HEK293T (cell line): ENCODE data around the gene GALK1.
A peak's percentile ranks its signal among the peaks of the same experiment; 100 is the strongest.

ENCODE experiments used
- CTCF ChIA-PET: fragments of 350-600 bp; formaldehyde crosslinking; extraction: SDS; loops from one replicate; lab custom pipeline; 2021; ENCODE audit warnings: antibody characterized with exemption, inconsistent platforms; lab: Yijun Ruan, JAX
- POLR2A ChIA-PET: fragments of 350-600 bp; formaldehyde crosslinking; extraction: SDS; loops from one replicate; lab custom pipeline; 2020; ENCODE audit warnings: antibody characterized with exemption, inconsistent platforms; lab: Yijun Ruan, JAX
- DNase-seq: peaks from one replicate; pipeline ENCODE4 v3.0.0; 2012; ENCODE audit warnings: mixed read lengths; ENCODE audit errors: extremely low spot score
- ARNT ChIP-seq: fragments of 450-650 bp; IDR thresholded peaks from 2 replicates; pipeline ENCODE4 v1.6.1; 2017; ENCODE audit warnings: mild to moderate bottlenecking
- BHLHE40 ChIP-seq: fragments of 450-650 bp; IDR thresholded peaks from 2 replicates; pipeline ENCODE4 v1.6.1; 2016; ENCODE audit warnings: mild to moderate bottlenecking, moderate library complexity, borderline replicate concordance
- CTBP1 ChIP-seq: fragments of 450-650 bp; IDR thresholded peaks from 2 replicates; pipeline ENCODE4 v1.6.1; 2016; ENCODE audit warnings: borderline replicate concordance
- ELF4 ChIP-seq: fragments of 450-650 bp; IDR thresholded peaks from 2 replicates; pipeline ENCODE4 v1.6.1; 2017; ENCODE audit warnings: antibody characterized with exemption
- FOXA1 ChIP-seq: fragments of 450-650 bp; IDR thresholded peaks from 2 replicates; pipeline ENCODE4 v1.6.1; 2016; ENCODE audit warnings: mild to moderate bottlenecking
- FOXK2 ChIP-seq: fragments of 450-650 bp; IDR thresholded peaks from 2 replicates; pipeline ENCODE4 v1.6.1; 2016; ENCODE audit warnings: mild to moderate bottlenecking
- FOXM1 ChIP-seq: fragments of 450-650 bp; IDR thresholded peaks from 2 replicates; pipeline ENCODE4 v1.6.1; 2017; ENCODE audit warnings: mild to moderate bottlenecking, borderline replicate concordance
- HDGF ChIP-seq: fragments of 450-650 bp; IDR thresholded peaks from 2 replicates; pipeline ENCODE4 v1.6.1; 2017; ENCODE audit warnings: antibody characterized with exemption, borderline replicate concordance
- L3MBTL2 ChIP-seq: fragments of 450-650 bp; conservative IDR thresholded peaks from 2 replicates; pipeline ENCODE4 v1.6.1; 2016; ENCODE audit warnings: mild to moderate bottlenecking
- LEF1 ChIP-seq: fragments of 450-650 bp; IDR thresholded peaks from 2 replicates; pipeline ENCODE4 v1.6.1; 2017; ENCODE audit warnings: mild to moderate bottlenecking, borderline replicate concordance
- NFRKB ChIP-seq: fragments of 450-650 bp; IDR thresholded peaks from 2 replicates; pipeline ENCODE4 v1.6.1; 2016; ENCODE audit warnings: mild to moderate bottlenecking, moderate library complexity
- SP1 ChIP-seq: fragments of 450-650 bp; IDR thresholded peaks from 2 replicates; pipeline ENCODE4 v1.6.1; 2017
- SUZ12 ChIP-seq: fragments of 450-650 bp; IDR thresholded peaks from 2 replicates; pipeline ENCODE4 v1.6.1; 2016; ENCODE audit warnings: mild to moderate bottlenecking
- TARDBP ChIP-seq: fragments of 450-650 bp; IDR thresholded peaks from 2 replicates; pipeline ENCODE4 v1.6.1; 2016
- ZNF384 ChIP-seq: fragments of 450-650 bp; IDR thresholded peaks from 2 replicates; pipeline ENCODE4 v1.6.1; 2016
- TF ChIP-seq, protein P1 (sequence below): fragments of 450-650 bp; IDR thresholded peaks from 2 replicates; pipeline ENCODE4 v1.6.1; 2016

GALK1 gene

DNA sequence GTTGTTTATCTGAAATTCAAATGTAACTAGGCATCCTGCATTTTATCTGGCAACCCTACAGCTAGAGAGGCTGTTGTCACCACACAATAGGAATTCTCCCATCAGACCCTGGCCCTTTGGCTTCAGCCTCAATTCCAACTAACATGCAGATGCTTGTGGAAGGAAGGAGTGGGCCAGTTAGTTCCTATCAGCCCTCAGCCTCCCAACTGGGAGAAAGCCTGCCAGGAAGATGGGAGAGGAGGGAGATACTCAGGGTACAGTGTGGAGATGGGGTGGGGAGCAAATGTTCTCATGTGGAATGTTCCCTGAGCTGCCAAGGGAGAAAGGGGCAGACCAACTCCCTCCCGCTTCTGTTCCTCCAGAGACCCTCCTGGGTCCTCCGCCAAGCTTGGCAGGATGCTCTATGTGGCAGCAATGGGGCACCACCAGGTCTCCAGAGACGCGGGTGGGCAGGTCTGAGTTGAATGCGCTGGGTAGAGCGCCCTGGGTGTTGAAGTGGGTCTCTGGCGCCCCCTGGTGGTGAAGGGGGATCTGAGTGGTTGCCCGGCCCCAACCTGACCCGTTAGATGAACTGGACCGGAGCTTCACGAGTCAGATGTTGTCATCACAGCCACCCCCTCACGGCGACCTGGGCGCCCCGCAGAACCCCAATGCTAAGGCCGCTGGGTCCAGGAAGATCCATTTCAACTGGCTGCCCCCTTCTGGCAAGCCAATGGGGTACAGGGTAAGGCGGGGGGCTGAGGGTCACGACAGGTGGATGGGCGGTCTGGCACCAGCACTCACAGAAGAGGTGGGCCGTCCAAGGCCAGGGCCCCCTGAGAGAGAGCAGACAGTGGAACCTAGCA is 15.2 kb downstream of the GALK1 start:
- CTCF ChIA-PET: interaction anchor here (0.6 to 5.6 kb wide), 32 partner anchors 10 to 876 kb away, joined by 3 to 93 read pairs (median 4); partner anchors contain the start of genes GALK1, RECQL5, SAP30BP and SMIM5
- TF ChIP-seq NFRKB: no peak
- POLR2A ChIA-PET: interaction anchor here (0.8 to 2.1 kb wide), 6 partner anchors 27 to 117 kb away, joined by 3 to 8 read pairs (median 3); partner anchors contain the start of genes RECQL5, SAP30BP, SMIM5 and UNK
- peak; percentile 85 for DNase-seq

DNA sequence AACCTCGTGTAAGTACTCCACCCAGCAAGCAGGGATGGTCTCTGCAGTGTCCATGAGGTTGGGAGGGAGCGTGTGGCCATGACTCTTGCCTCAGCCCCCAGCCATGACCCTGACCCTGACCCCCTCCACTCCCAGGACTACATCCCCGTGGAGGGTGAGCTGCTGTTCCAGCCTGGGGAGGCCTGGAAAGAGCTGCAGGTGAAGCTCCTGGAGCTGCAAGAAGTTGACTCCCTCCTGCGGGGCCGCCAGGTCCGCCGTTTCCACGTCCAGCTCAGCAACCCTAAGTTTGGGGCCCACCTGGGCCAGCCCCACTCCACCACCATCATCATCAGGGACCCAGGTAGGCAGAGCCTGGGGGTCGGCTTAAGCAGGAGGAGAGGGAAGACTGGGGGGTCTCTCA is 16.3 kb downstream of the GALK1 start:
- POLR2A ChIA-PET: interaction anchor here (2.0 kb wide), 1 partner anchor 116 kb away, joined by 8 read pairs; the partner anchor contains the start of gene SMIM5
- DNase-seq: no peak
- TF ChIP-seq BHLHE40: no peak
- no peak for TF ChIP-seq LEF1
- no peak for TF ChIP-seq HDGF
- TF ChIP-seq SP1: no peak
- no peak for TF ChIP-seq NFRKB
- no peak for TF ChIP-seq FOXA1
- TF ChIP-seq CTBP1: no peak
- TF ChIP-seq TARDBP: no peak
- TF ChIP-seq, protein P1, sequence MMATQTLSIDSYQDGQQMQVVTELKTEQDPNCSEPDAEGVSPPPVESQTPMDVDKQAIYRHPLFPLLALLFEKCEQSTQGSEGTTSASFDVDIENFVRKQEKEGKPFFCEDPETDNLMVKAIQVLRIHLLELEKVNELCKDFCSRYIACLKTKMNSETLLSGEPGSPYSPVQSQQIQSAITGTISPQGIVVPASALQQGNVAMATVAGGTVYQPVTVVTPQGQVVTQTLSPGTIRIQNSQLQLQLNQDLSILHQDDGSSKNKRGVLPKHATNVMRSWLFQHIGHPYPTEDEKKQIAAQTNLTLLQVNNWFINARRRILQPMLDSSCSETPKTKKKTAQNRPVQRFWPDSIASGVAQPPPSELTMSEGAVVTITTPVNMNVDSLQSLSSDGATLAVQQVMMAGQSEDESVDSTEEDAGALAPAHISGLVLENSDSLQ: no peak
- no peak for TF ChIP-seq ZNF384
- TF ChIP-seq L3MBTL2: no peak
- TF ChIP-seq FOXK2: no peak
- TF ChIP-seq ARNT: no peak
- no peak for TF ChIP-seq FOXM1
- no peak for TF ChIP-seq SUZ12
- no peak for TF ChIP-seq ELF4
- CTCF ChIA-PET: interaction anchor here (0.6 to 5.6 kb wide), 16 partner anchors 11 to 167 kb away, joined by 3 to 93 read pairs (median 4); partner anchors contain the start of genes RECQL5, SAP30BP and SMIM5

DNA sequence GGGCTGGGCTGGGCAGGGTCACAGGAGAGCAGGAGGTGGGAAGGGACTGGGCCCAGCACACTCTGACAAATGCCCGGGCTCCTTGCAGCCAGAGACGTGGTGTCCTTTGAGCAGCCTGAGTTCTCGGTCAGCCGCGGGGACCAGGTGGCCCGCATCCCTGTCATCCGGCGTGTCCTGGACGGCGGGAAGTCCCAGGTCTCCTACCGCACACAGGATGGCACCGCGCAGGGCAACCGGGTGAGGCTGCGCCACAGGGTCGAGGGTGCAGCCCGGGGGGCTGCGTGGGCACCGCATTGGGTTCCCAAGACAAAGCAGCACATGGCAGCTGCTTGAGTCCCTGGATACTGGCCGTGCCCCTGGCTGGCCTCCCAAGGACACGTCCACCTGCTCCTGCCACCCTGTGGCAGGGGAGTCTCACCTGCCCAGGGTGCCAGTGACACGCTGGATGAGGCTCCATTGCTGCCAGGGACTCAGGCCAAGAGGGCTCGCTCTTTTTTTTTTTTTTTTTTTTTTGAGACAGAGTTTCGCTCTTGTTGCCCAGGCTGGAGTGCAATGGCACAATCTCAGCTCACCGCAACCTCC is 21.3 kb downstream of the GALK1 start:
- ChIA-PET CTCF (no interaction called here), POLR2A (no interaction called here)
- no peak for DNase-seq
- TF ChIP-seq LEF1 (no peak), SUZ12 (no peak), L3MBTL2 (no peak), BHLHE40 (no peak), FOXA1 (no peak), TARDBP (no peak), NFRKB (no peak)

DNA sequence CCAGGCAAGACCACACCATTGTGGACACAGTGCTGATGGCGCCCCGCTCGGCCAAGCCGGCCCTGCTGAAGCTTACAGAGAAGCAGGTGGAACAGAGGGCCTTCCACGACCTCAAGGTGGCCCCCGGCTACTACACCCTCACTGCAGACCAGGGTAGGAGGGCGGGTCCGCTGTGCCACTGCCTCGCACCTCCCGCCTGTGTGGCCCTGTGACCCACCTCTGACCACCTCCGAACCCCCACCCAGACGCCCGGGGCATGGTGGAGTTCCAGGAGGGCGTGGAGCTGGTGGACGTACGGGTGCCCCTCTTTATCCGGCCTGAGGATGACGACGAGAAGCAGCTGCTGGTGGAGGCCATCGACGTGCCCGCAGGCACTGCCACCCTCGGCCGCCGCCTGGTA is 22.7 kb downstream of the GALK1 start:
- no peak for TF ChIP-seq SP1
- TF ChIP-seq, protein P1: no peak
- no peak for TF ChIP-seq BHLHE40
- TF ChIP-seq FOXM1: no peak
- no peak for TF ChIP-seq ZNF384
- TF ChIP-seq NFRKB: no peak
- ChIA-PET POLR2A (no interaction called here), CTCF (no interaction called here)
- DNase-seq: no peak

DNA sequence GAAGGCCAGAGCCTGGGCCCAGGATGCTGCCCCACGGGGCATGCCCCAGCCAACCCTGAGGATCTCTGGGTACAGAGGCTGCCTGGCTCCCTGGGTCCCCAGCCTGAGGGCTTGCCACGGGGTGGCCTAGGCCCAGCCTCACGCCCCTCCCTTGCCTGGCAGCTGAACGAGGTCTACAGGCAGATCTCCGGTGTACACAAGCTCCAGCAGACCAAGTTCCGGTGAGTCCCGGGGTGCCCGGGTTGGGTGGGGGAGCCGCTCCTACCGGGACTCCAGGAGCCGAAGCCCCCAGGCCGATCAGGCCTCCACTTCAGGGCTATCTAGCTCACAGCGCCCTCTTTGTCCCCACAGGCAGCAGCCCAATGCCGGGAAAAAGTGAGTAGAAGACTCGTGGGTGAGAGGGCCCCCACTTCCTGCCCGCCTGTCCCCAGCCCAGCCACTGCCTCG is 24.3 kb downstream of the GALK1 start:
- POLR2A ChIA-PET: no interaction called here
- CTCF ChIA-PET: no interaction called here
- TF ChIP-seq L3MBTL2: no peak
- no peak for TF ChIP-seq ARNT
- TF ChIP-seq TARDBP: no peak
- no peak for TF ChIP-seq FOXA1
- no peak for TF ChIP-seq FOXK2
- no peak for TF ChIP-seq NFRKB
- TF ChIP-seq ELF4: no peak
- TF ChIP-seq CTBP1: no peak
- no peak for DNase-seq

DNA sequence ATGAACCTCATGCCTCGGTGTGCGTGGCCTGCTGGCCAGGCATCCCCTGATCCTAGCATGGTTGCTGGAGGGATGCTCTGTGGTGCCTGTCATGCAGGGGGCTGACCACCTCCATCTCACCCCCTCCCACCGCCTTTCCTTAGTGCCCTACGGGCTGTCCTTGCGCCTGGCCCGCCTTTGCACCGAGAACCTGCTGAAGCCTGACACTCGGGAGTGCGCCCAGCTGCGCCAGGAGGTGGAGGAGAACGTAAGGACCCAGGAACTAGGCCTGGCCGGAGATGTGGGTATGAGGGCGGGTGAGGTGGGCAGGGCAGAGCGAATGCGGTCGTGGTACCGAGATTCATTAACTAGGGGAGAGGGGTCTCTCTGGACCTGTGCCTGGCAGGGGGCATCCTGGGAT is 24.8 kb downstream of the GALK1 start:
- TF ChIP-seq NFRKB (no peak), HDGF (no peak), SUZ12 (no peak), ELF4 (no peak), SP1 (no peak), FOXK2 (no peak), TARDBP (no peak), ZNF384 (no peak), BHLHE40 (no peak), L3MBTL2 (no peak), LEF1 (no peak), FOXM1 (no peak), ARNT (no peak), CTBP1 (no peak), FOXA1 (no peak)
- TF ChIP-seq, protein P1: no peak
- ChIA-PET POLR2A (no interaction called here), CTCF (no interaction called here)
- no peak for DNase-seq
